Lower leg skin (tissue), 4 donors: Measurements from ENCODE around the gene ZGLP1. TPM values are rescaled to one million over a fixed set of nuclear protein-coding genes. Genes with fewer than 3 reads are reported as not detected.

Experiments
- DNase-seq, 2 donors: peaks; one replicate each; pipeline ENCODE4 v3.0.0-alpha.2; 2019; ENCODE audit warnings: low spot score in 2 of 2
- H3K4me3 ChIP-seq: fragments of 200-600 bp; sonication (generic); 2 replicates; pipeline ENCODE4 v1.5.1; 2017; ENCODE audit warnings: mild to moderate bottlenecking, low read depth; ENCODE audit not compliant: poor library complexity, severe bottlenecking
- POLR2A ChIP-seq, 2 donors: fragments of 450-650 bp; IDR thresholded peaks; one replicate each; pipeline ENCODE4 v1.6.1; 2016 to 2017; ENCODE audit warnings: antibody characterized with exemption in 2 of 2, mild to moderate bottlenecking in 1 of 2, moderate library complexity in 1 of 2
- WGBS, 2 donors: methylation state at CpG; one replicate each; pipeline ENCODE4 v1.1.5; 2018; 5-methylcytosine and 5-hydroxymethylcytosine counted together
- intact Hi-C: fragments of 100-400 bp; cut with DNase I; formaldehyde crosslinking; loops from one replicate; pipeline ENCODE4 v1.15.0; 2023; ENCODE audit warnings: low total_unique reads
- total RNA-seq, 4 donors: library from RNA; depleted of rRNA; stranded (reverse); fragments of >200 nt; gene quantifications; one replicate each; pipeline ENCODE4 v1.1.0, GENCODE V29; 2016
- TF ChIP-seq, protein P1 (sequence below), 3 donors: fragments of 450-650 bp; IDR thresholded peaks; one replicate each; pipeline ENCODE4 v1.5.1; 2016; ENCODE audit warnings: antibody characterized with exemption in 3 of 3, mild to moderate bottlenecking in 3 of 3, moderate library complexity in 2 of 3

ZGLP1 gene
- total RNA-seq, 4 donors from 2014 or later, result 2.2 to 3.8 (median 2.8) TPM; not detected in 1

DNA sequence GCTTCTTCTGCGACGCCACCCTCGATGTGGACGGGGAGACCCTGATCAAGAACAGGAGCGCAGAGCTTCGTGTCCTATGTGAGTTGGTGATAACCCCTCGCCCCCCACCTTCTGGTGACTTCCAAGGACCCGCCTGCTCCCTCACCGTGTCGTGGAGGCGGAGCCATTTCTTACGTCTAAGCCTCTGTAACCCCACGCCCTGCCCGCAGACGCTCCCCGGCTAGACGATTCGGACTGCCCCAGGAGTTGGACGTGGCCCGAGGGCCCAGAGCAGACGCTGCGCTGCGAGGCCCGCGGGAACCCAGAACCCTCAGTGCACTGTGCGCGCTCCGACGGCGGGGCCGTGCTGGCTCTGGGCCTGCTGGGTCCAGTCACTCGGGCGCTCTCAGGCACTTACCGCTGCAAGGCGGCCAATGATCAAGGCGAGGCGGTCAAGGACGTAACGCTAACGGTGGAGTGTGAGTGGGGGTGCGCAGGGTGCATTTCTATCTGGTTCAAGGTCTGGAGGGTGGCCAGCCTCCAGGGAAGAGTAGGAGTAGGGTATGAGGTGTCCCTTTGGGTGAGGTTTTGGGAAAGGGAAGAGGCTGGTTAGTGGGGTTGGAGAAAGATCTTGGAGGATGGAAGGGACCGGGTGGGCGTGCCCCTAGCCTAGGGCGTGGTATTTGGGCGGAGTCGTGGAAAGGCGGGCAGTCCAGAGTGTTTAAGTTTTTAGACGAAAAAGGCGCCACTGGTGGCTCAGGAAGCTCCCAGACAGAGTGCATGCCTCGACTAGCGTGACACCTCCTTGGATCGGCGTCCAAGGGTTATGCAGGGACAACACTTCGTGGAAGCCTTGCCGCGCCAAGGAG is 16.6 kb downstream of the ZGLP1 start:
- 6 to 21% methylated on average over 56 of the region's 56 CpGs for WGBS, 2 donors
- TF ChIP-seq POLR2A (IDR thresholded peaks at IDR 0.05), result no peak
- TF ChIP-seq, protein P1, sequence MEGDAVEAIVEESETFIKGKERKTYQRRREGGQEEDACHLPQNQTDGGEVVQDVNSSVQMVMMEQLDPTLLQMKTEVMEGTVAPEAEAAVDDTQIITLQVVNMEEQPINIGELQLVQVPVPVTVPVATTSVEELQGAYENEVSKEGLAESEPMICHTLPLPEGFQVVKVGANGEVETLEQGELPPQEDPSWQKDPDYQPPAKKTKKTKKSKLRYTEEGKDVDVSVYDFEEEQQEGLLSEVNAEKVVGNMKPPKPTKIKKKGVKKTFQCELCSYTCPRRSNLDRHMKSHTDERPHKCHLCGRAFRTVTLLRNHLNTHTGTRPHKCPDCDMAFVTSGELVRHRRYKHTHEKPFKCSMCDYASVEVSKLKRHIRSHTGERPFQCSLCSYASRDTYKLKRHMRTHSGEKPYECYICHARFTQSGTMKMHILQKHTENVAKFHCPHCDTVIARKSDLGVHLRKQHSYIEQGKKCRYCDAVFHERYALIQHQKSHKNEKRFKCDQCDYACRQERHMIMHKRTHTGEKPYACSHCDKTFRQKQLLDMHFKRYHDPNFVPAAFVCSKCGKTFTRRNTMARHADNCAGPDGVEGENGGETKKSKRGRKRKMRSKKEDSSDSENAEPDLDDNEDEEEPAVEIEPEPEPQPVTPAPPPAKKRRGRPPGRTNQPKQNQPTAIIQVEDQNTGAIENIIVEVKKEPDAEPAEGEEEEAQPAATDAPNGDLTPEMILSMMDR (IDR thresholded peaks at IDR 0.05), result no peak
- intact Hi-C loops, result no loop called here

DNA sequence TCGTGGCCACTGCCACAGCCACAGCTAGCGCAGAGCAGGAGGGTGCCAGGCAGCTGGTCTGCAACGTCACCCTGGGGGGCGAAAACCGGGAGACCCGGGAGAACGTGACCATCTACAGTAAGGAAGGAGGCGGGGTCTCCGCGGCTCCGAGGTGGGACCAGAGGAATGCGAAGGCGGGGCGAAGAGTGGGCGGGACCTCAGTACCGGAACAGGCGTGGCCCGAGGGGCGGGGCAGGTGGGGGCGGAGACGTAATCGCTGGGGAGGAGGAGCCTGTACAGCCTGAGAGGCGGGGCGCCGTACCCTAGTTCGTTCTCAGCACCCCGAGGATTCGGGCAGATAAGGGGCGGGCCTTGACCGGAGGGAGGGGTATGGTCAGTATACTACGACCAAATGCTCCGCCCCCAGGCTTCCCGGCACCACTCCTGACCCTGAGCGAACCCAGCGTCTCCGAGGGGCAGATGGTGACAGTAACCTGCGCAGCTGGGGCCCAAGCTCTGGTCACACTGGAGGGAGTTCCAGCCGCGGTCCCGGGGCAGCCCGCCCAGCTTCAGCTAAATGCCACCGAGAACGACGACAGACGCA is 17.3 kb downstream of the ZGLP1 start:
- intact Hi-C loops, result no loop called here
- 1 to 2% methylated on average over 38 to 42 of the region's 45 CpGs for WGBS, 2 donors
- DNase-seq, result peak; percentile 76 to 96
- peak overlapping the region; percentile 1 for H3K4me3 ChIP-seq
- no peak for TF ChIP-seq POLR2A (IDR thresholded peaks at IDR 0.05)
- TF ChIP-seq, protein P1 (IDR thresholded peaks at IDR 0.05), result no peak

More for the DNA sequence above, 16.6 kb downstream of the ZGLP1 start:
- DNase-seq, result no peak
- no peak overlapping the region for H3K4me3 ChIP-seq

DNA sequence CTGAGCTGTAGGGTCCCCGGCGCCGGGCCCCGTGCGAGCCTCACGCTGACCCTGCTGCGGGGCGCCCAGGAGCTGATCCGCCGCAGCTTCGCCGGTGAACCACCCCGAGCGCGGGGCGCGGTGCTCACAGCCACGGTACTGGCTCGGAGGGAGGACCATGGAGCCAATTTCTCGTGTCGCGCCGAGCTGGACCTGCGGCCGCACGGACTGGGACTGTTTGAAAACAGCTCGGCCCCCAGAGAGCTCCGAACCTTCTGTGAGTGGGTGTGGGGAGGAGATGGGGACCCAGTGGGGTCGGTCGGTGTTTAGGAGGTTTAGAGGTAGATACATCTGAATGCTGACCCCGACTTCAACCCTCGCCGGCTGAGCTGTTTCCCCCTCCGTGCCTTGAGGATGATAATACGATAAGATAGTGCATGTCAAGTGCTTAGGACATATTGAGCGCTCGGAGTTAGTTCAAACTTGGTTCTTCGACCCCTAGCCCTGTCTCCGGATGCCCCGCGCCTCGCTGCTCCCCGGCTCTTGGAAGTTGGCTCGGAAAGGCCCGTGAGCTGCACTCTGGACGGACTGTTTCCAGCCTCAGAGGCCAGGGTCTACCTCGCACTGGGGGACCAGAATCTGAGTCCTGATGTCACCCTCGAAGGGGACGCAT is 17.9 kb downstream of the ZGLP1 start:
- DNase-seq, result peak in 1 of 2 donors; percentile 85
- intact Hi-C loops, result no loop called here
- H3K4me3 ChIP-seq, result peak overlapping the region; percentile 1
- TF ChIP-seq POLR2A (IDR thresholded peaks at IDR 0.05), result no peak
- TF ChIP-seq, protein P1 (IDR thresholded peaks at IDR 0.05), result no peak
- WGBS, 2 donors, result 2 to 4% methylated on average over 28 to 46 of the region's 49 CpGs

DNA sequence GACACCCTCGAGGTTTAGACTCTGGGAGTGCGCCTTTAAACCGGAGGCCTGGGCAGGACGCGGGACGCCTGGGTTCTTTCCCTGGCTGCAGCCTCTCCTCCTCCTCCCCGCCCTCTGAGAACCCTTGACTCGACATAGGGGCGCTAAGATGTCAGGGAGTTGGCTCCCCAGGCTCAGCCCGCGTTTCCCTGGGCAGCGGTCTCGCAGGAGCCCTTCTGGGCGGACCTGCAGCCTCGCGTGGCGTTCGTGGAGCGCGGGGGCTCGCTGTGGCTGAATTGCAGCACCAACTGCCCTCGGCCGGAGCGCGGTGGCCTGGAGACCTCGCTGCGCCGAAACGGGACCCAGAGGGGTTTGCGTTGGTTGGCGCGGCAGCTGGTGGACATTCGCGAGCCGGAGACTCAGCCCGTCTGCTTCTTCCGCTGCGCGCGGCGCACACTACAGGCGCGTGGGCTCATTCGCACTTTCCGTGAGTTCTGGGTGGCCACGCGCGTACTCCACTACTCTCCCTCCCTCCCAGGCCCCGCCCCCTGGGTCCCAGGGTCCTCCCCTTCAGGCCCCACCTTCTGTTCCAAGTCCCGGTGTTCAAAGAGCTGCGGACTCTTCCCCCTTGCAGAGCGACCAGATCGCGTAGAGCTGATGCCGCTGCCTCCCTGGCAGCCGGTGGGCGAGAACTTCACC is 18.6 kb downstream of the ZGLP1 start:
- intact Hi-C loops, result no loop called here
- H3K4me3 ChIP-seq, result no peak overlapping the region
- TF ChIP-seq, protein P1 (IDR thresholded peaks at IDR 0.05), result no peak
- no peak for TF ChIP-seq POLR2A (IDR thresholded peaks at IDR 0.05)
- DNase-seq, result peak in 1 of 2 donors; percentile 94
- 0% methylated on average over 24 to 31 of the region's 57 CpGs for WGBS, 2 donors

DNA sequence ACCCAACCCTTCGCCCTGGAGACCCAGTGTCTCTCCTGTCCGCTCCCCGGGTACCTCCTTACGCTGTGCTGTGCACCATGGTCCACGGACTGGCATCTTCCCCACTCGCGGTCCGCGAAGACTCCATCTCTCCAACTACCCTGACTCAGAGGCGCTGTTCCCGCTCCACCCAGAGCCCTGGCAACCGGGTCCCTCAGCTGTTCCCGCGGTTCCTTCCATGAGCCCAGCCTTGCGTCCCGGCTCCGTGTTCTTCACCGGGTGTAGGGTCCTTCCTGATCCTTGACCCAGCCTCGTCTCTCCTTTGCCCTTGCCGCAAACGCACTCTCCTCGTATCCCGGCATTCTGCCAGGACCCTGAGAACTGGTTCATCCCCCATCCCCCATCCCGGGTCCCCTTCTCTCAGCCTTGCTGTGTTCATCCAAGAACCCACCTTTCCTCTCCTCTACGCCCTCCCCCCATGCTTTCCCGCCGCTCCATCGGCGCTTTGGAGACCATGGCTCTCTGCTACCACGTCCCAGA is 19.2 kb downstream of the ZGLP1 start:
- no peak for TF ChIP-seq POLR2A (IDR thresholded peaks at IDR 0.05)
- TF ChIP-seq, protein P1 (IDR thresholded peaks at IDR 0.05), result no peak
- intact Hi-C loops, result no loop called here
- DNase-seq, result no peak
- WGBS, 2 donors, result 0% methylated on average over 30 of the region's 30 CpGs
- H3K4me3 ChIP-seq, result no peak overlapping the region
